Activated CD4-positive, alpha-beta T cell treated with anti-CD3 and anti-CD28 coated beads, Interleukin-2, amount 10 ng/mL, durations not matched to agents 7 days and 5 days (primary cell): ENCODE measurements around the gene EIF5. TPM values are rescaled to one million over a fixed set of nuclear protein-coding genes. Genes with fewer than 3 reads are reported as not detected.

Experiments used
- total RNA-seq, 2 experiments: library from RNA; stranded (reverse); gene quantifications; one replicate each; pipeline ENCODE4 v1.2.3, GENCODE V29; 2021

The EIF5 gene
- total RNA-seq, 2 experiments from 2014 or later = 176 to 179 TPM

Other genes starting within 250 kb of the EIF5 start
- gene EXOC3L4, start 239.5 kb upstream of the EIF5 start, total RNA-seq = not detected
- under 1 TPM in 1 of 2 experiments, not detected in 1; 0.60 TPM for gene TNFAIP2, start 210.8 kb upstream of the EIF5 start, total RNA-seq
- gene MARK3, start 51.2 kb downstream of the EIF5 start, total RNA-seq = 10 to 100 TPM; 78.6 to 81.4 TPM
- gene CKB, start 188.6 kb downstream of the EIF5 start, total RNA-seq = under 1 TPM; 0.52 to 0.67 TPM
- gene TRMT61A, start 195.0 kb downstream of the EIF5 start, total RNA-seq = 1 to 10 TPM; 7.0 to 8.8 TPM
- 10 to 100 TPM; 29.8 to 30.5 TPM for gene BAG5, start 228.4 kb downstream of the EIF5 start, total RNA-seq
- 10 to 100 TPM; 24.7 to 24.9 TPM for gene COA8, start 228.7 kb downstream of the EIF5 start, total RNA-seq